ENCODE data around the gene HLF. TPM values are rescaled to one million over a fixed set of nuclear protein-coding genes. Genes with fewer than 3 reads are reported as not detected.

Gene HLF
- total and polyA plus RNA-seq, 2 of the 4 experiments (the other 2 are of a cell fraction) = 0.18 TPM; not detected in 1

- Histone ChIP-seq H3K4me1 (ENCODE audit: control insufficient read depth, insufficient read depth, low read length) (peaks cover 2% of the 10 kb centered on the region; the same call in 1 of the 2 replicates), H2AK9ac (replicated peaks; ENCODE audit: low read depth, low read length, poor library complexity) (no peak overlapping the region), H4K5ac (ENCODE audit: low read depth, low read length) (no peak overlapping the region), H2AFZ (replicated peaks; ENCODE audit: low read length, poor library complexity) (no peak overlapping the region), H3K36me3 (ENCODE audit: control insufficient read depth, insufficient read depth, low read length) (no peaks in the 10 kb centered on the region), H3K18ac (ENCODE audit: low read depth, low read length) (no peak overlapping the region), H3K27me3 (ENCODE audit: control insufficient read depth, insufficient read depth, low read length) (no peaks in the 10 kb centered on the region; the same call in none of the 2 replicates), H2BK5ac (ENCODE audit: low read depth, low read length, poor library complexity, severe bottlenecking) (no peak overlapping the region), H4K20me1 (ENCODE audit: insufficient read depth, low read length) (no peaks in the 10 kb centered on the region), H3K9ac (ENCODE audit: low read depth, low read length) (no peak overlapping the region), H2AK5ac (ENCODE audit: low read depth, low read length) (no peak overlapping the region), H3K9me1 (ENCODE audit: insufficient read depth, low read length) (no peaks in the 10 kb centered on the region), H2BK20ac (ENCODE audit: low read depth, low read length) (no peak overlapping the region), H3K4me2 (ENCODE audit: low read depth, low read length) (no peak overlapping the region), H2BK120ac (ENCODE audit: low read depth, low read length) (no peak overlapping the region), H3K4me3 (ENCODE audit: insufficient read depth, low read depth, low read length) (no peak overlapping the region), H3K79me1 (ENCODE audit: low read depth in 1 of 2, low read length in 2 of 2) (no peaks in the 10 kb centered on the region), H3K23ac (ENCODE audit: low read depth, low read length) (no peak overlapping the region), H3K14ac (replicated peaks; ENCODE audit: low read depth, low read length) (no peak overlapping the region), H3K27ac (ENCODE audit: insufficient read depth, low read length) (no peak overlapping the region), H3K56ac (ENCODE audit: extremely low read depth, insufficient read depth, low read length) (no peak overlapping the region), H3K4ac (ENCODE audit: low read depth, low read length) (no peak overlapping the region), H3K9me3 (ENCODE audit: control insufficient read depth, insufficient read depth, low read length) (no peaks in the 10 kb centered on the region), H4K91ac (ENCODE audit: insufficient read depth, low read depth, low read length) (no peak overlapping the region), H4K8ac (ENCODE audit: low read depth in 2 of 2, low read length in 2 of 2) (no peak overlapping the region), H2BK15ac (ENCODE audit: low read depth, low read length) (no peak overlapping the region)
- no peak for DNase-seq
- intact Hi-C loops (cut with micrococcal nuclease) (no loop called here), in situ Hi-C loops (cut with MboI; ENCODE audit: low sequenced_read_pairs) (no loop called here), dilution Hi-C loops (cut with HindIII; ENCODE audit: low sequenced_read_pairs, unreplicated experiment) (no loop called here)
- TF ChIP-seq MAFK (IDR thresholded peaks at IDR 0.05; ENCODE audit: low read depth, low read length) (no peak), NFE2L2 (IDR thresholded peaks at IDR 0.05; ENCODE audit: low read depth, low read length) (no peak), FOS (IDR thresholded peaks at IDR 0.05; ENCODE audit: low read depth, low read length) (no peak), POLR2A (IDR thresholded peaks at IDR 0.05; ENCODE audit: low read depth, low read length) (no peak), USF2 (IDR thresholded peaks at IDR 0.05; ENCODE audit: low read depth, low read length) (no peak), MAZ (IDR thresholded peaks at IDR 0.05; ENCODE audit: borderline replicate concordance, low read depth, low read length) (no peak), CHD1 (IDR thresholded peaks at IDR 0.05; ENCODE audit: low read depth, low read length) (no peak)
- TF ChIP-seq, protein P1, sequence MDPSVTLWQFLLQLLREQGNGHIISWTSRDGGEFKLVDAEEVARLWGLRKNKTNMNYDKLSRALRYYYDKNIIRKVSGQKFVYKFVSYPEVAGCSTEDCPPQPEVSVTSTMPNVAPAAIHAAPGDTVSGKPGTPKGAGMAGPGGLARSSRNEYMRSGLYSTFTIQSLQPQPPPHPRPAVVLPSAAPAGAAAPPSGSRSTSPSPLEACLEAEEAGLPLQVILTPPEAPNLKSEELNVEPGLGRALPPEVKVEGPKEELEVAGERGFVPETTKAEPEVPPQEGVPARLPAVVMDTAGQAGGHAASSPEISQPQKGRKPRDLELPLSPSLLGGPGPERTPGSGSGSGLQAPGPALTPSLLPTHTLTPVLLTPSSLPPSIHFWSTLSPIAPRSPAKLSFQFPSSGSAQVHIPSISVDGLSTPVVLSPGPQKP (IDR thresholded peaks at IDR 0.05; ENCODE audit: borderline replicate concordance, low read depth, low read length) = no peak
- ATAC-seq (ENCODE audit: low read depth) = no peak
- no TSS peak for BruUV-seq (replicated peaks)
- CTCF ChIA-PET = no interaction called here
- POLR2A ChIA-PET (ENCODE audit: unreplicated experiment) = no interaction called here
These were observed 15.5 kb downstream of the HLF start for GRCh38 chr17:55280212-55280611.

All from IMR-90 (cell line).